Karpas-422 (cell line): ENCODE measurements around the gene MMP24OS. TPM values are rescaled to one million over a fixed set of nuclear protein-coding genes. Genes with fewer than 3 reads are reported as not detected.

Experiments
- DNase-seq: peaks from one replicate; pipeline ENCODE4 v3.0.0-alpha.2; 2015
- H2AFZ ChIP-seq: fragments of 200-600 bp; sonication (generic); 2 replicates; pipeline ENCODE4 v1.6.1; 2014; ENCODE audit warnings: antibody characterized with exemption, low read length, mixed read lengths
- H3K27ac ChIP-seq: fragments of 200-600 bp; sonication (generic); 2 replicates; pipeline ENCODE4 v1.5.1; 2014; ENCODE audit warnings: mild to moderate bottlenecking, low read length, moderate library complexity
- H3K27me3 ChIP-seq: fragments of 200-600 bp; sonication (generic); 2 replicates; pipeline ENCODE4 v1.6.1; 2014; ENCODE audit warnings: low read length, mixed read lengths
- H3K36me3 ChIP-seq: fragments of 200-600 bp; sonication (generic); 2 replicates; pipeline ENCODE4 v1.6.1; 2014; ENCODE audit warnings: low read length, mixed read lengths; ENCODE audit not compliant: insufficient read depth
- H3K4me1 ChIP-seq: fragments of 200-600 bp; sonication (generic); 2 replicates; pipeline ENCODE4 v1.6.1; 2014; ENCODE audit warnings: mild to moderate bottlenecking, low read length, mixed read lengths
- H3K4me2 ChIP-seq: fragments of 200-600 bp; sonication (generic); 2 replicates; pipeline ENCODE4 v1.6.1; 2014; ENCODE audit warnings: low read length, low read depth, mild to moderate bottlenecking; ENCODE audit not compliant: poor library complexity, severe bottlenecking
- H3K4me3 ChIP-seq: fragments of 200-600 bp; sonication (generic); 2 replicates; pipeline ENCODE4 v1.5.1; 2014; ENCODE audit warnings: mild to moderate bottlenecking, antibody characterized with exemption, low read length, mixed read lengths
- H3K79me2 ChIP-seq: fragments of 200-600 bp; sonication (generic); 2 replicates; pipeline ENCODE4 v1.6.1; 2014; ENCODE audit warnings: mild to moderate bottlenecking, low read length, mixed read lengths
- H3K9ac ChIP-seq: fragments of 200-600 bp; sonication (generic); 2 replicates; pipeline ENCODE4 v1.6.0; 2014; ENCODE audit warnings: low read length
- H3K9me2 ChIP-seq: fragments of 200-600 bp; sonication (generic), shearing (Covaris generic); replicated peaks from 2 replicates; pipeline ENCODE4 v1.6.0; 2014; ENCODE audit warnings: mild to moderate bottlenecking, low read length, moderate library complexity; ENCODE audit not compliant: insufficient read depth
- H3K9me3 ChIP-seq: fragments of 300-700, 200-600 bp; sonication (generic); 2 replicates; pipeline ENCODE4 v1.6.1; 2014; ENCODE audit warnings: low read length, mixed read lengths
- H4K20me1 ChIP-seq: fragments of 200-600 bp; sonication (generic); 2 replicates; pipeline ENCODE4 v1.6.1; 2014; ENCODE audit warnings: mild to moderate bottlenecking, antibody characterized with exemption, low read length, low read depth; ENCODE audit not compliant: insufficient read depth
- total RNA-seq: library from RNA; depleted of rRNA; stranded (reverse); fragments of >200 nt; shearing (Covaris generic); gene quantifications from 2 replicates; pipeline ENCODE4 v1.2.3, GENCODE V29; 2014; ENCODE audit warnings: low replicate concordance

The MMP24OS gene
- total RNA-seq, 1 experiment from 2014 or later = 12.4 TPM

DNA sequence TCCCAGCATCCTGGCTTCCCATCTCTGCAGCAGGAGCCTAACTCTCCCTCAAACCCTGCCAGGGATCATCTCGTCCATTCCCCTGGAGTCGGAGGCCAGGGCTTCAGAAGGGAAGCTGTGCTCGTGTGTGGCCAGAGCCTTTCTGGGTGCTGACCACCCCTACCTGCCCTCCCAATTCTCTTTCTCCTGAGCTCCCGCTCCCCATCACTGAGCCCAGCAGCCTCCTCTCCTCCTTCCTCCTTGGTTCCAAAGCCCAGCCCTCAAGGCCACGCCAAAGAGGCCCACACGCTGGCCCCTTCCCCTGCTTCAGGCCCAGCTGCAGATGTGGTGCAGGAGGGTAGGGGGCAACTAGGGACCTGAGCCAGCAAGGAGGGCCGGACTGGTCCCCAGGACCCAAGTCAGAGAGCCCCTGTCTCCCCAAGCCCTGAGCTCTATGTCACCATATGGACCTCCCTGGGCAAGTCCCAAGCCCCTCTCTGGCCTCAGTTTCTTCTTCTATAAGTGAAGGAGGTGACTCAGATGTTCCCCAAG, 13.0 kb upstream of the MMP24OS start:
- Histone ChIP-seq H4K20me1 (no peaks in the 10 kb centered on the region), H3K4me3 (no peak overlapping the region), H3K9me2 (no peaks in the 10 kb centered on the region), H3K4me2 (no peak overlapping the region), H3K4me1 (no peaks in the 10 kb centered on the region), H3K79me2 (no peaks in the 10 kb centered on the region), H2AFZ (no peak overlapping the region), H3K36me3 (no peaks in the 10 kb centered on the region), H3K27ac (no peak overlapping the region), H3K27me3 (no peaks in the 10 kb centered on the region), H3K9me3 (no peaks in the 10 kb centered on the region), H3K9ac (no peak overlapping the region)
- no peak for DNase-seq

DNA sequence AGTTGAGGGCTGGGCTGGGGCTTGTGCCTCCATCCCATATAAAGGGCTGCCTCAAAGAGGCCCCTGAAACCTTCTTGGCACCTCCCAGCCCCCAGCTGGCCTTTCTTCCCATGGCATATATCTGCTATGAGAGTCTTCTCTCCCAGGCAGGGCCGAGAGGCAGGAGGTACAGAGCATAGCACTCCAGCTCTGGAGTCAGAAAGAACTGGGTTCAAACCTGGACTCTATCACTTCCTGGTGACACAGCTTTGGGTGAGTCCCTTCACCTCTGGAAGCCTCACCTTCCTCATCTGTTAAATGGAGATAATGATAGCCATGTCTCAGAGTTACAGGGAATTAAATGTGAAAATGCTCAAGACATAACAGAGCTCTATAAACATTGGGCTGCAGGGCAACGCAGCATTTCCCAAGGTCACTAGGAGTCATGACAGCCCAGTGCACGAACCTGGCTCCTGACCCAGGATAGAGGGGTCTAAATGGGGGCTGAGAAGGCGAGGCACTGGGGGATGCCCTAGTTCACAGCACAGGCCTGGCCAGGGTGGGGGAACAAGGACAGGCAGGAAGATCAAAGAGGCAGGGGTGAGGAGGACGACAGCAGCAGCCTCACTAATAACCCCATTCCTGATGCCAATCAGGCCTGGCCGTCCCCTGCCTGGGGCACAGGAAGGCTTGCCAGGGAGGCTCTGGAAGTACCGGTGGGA, 12.4 kb upstream of the MMP24OS start:
- H3K79me2 ChIP-seq = no peaks in the 10 kb centered on the region
- H3K4me2 ChIP-seq = no peak overlapping the region
- no peaks in the 10 kb centered on the region for H3K36me3 ChIP-seq
- no peak overlapping the region for H3K9ac ChIP-seq
- DNase-seq = no peak
- no peaks in the 10 kb centered on the region for H3K27me3 ChIP-seq
- H3K9me2 ChIP-seq = no peaks in the 10 kb centered on the region
- no peaks in the 10 kb centered on the region for H3K9me3 ChIP-seq
- no peaks in the 10 kb centered on the region for H4K20me1 ChIP-seq
- peaks cover 1% of the 10 kb centered on the region for H3K4me1 ChIP-seq
- no peak overlapping the region for H3K4me3 ChIP-seq
- no peak overlapping the region for H3K27ac ChIP-seq
- no peak overlapping the region for H2AFZ ChIP-seq

DNA sequence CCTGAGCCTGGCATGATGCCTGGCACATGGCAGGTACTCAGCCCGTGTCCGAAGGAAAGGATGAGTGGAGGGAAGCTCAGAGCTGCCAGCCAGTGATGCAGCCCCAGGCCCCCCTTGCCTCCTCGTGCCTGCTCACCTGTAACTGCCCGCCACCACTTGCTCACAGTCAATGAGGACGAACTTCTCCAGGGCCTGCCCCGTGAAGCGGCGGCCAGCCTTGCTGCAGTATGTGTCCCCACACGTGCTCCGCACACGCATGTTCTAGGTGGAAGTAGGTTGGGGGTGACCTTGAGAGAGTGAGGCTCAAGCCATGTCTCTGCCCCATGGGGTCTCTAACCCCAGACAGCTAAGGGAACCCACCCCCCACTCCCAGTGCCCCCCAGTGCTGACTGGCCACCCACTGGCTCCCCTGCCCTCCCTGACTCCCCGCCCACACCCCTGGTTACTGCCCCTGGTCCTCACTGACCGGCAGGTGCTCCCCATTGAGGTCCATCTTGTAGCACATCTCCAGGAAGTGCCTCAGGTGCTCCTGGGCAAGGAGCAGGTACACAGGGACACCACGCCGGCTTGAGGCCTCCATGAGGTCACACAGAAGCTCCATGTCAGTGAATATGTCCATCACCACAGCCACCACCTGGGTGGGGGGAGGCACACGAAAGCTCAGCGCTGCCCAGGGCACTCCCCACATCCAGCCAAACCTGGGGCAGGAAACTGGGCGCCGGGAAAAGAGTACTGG, 10.6 kb upstream of the MMP24OS start:
- no peak for DNase-seq
- Histone ChIP-seq H3K9me2 (no peaks in the 10 kb centered on the region), H3K27me3 (no peaks in the 10 kb centered on the region), H3K4me2 (no peak overlapping the region), H4K20me1 (peaks cover 3% of the 10 kb centered on the region; the same call in 1 of the 2 replicates), H3K79me2 (peaks cover 10% of the 10 kb centered on the region), H3K9me3 (no peaks in the 10 kb centered on the region), H3K27ac (no peak overlapping the region), H3K4me3 (no peak overlapping the region), H3K36me3 (0 out of 2 replicates have a peak, but pooled peaks cover under 1% of the 10 kb centered on the region), H3K4me1 (peaks cover 9% of the 10 kb centered on the region), H2AFZ (no peak overlapping the region), H3K9ac (no peak overlapping the region)

DNA sequence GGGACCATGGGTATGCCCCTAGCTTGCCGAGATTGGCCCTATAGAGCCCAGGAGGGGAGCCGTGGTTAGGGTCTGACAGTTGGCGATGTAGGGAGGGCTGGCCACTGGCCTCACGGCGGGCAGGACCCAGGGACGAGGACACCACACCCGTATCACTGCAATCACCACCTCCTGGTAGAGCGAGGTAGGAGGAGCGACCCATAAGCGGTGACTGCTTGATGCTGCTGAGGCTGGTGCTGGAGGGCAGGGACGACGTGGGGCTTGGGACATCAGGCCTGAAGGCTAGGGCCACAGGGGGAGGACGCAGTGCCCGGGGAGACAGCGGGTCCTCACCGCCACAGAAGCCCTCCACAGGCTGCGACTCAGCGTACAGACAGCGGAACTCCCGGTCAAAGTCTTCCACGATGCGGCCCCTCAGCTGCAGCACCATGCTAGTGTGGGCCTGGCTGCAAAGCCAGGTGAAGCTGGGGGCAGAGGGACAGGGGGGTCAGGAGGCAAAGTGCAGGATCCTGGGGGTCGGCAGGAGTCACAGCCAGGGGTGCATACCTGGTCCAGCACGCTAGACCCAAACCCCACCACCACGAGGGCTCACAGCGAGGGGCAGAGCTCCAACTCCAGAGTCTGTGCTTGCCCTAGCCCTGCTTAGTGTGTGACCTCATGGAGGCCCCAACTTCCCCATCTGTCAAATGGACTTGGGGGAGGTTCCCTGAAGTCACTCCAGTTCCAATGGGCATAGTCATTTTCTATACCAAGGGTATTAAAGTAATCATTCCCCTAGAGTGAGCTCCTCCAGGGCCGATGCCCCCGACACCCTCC, 9.8 kb upstream of the MMP24OS start:
- peaks cover 3% of the 10 kb centered on the region; the same call in 1 of the 2 replicates for H4K20me1 ChIP-seq
- H3K27me3 ChIP-seq = no peaks in the 10 kb centered on the region
- no peak overlapping the region for H2AFZ ChIP-seq
- H3K79me2 ChIP-seq = peaks cover 18% of the 10 kb centered on the region
- H3K4me1 ChIP-seq = peaks cover 13% of the 10 kb centered on the region
- H3K9me2 ChIP-seq = no peaks in the 10 kb centered on the region
- H3K9me3 ChIP-seq = no peaks in the 10 kb centered on the region
- no peak overlapping the region for H3K4me3 ChIP-seq
- H3K27ac ChIP-seq = no peak overlapping the region
- H3K4me2 ChIP-seq = no peak overlapping the region
- 0 out of 2 replicates have a peak, but pooled peaks cover 3% of the 10 kb centered on the region for H3K36me3 ChIP-seq
- DNase-seq = no peak
- H3K9ac ChIP-seq = no peak overlapping the region

DNA sequence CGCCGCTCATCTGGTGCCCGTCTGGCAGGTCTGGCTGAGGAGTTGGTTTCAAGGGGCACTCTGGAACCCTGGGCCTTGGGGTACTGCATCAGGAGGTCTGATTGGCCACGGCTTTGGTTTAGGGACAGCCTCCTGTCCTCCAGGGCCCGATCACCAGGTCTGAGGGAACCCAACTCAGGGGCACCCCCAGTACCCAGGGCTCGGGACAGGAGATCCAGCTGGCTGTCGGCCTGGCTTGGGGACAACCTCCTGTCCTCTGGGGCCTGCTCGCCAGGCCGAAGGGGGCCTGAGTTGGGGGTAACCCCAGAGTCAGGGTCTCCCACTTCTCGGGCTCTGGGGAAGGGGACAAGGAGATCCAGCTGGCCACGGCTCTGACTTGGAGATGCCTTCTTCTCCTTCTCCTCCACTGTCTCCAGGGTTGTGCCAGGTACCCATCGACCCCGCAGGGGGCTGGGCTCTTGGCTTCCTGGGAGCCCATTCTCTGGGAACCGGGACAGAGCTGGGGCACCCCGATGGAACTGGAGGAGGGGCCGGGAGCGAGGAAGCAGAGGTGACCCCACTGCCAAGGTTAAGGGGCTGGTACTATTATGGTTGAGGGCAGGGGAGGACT, 9.1 kb upstream of the MMP24OS start:
- no peaks in the 10 kb centered on the region for H3K9me2 ChIP-seq
- peaks cover 25% of the 10 kb centered on the region for H3K79me2 ChIP-seq
- H3K27me3 ChIP-seq = no peaks in the 10 kb centered on the region
- H4K20me1 ChIP-seq = peaks cover 3% of the 10 kb centered on the region; the same call in 1 of the 2 replicates
- peaks cover 10% of the 10 kb centered on the region; the same call in 1 of the 2 replicates for H3K36me3 ChIP-seq
- no peak overlapping the region for H3K9ac ChIP-seq
- no peaks in the 10 kb centered on the region for H3K9me3 ChIP-seq
- H3K4me3 ChIP-seq = no peak overlapping the region
- no peak for DNase-seq
- peaks cover 13% of the 10 kb centered on the region for H3K4me1 ChIP-seq
- no peak overlapping the region for H3K27ac ChIP-seq
- no peak overlapping the region for H2AFZ ChIP-seq
- H3K4me2 ChIP-seq = no peak overlapping the region

DNA sequence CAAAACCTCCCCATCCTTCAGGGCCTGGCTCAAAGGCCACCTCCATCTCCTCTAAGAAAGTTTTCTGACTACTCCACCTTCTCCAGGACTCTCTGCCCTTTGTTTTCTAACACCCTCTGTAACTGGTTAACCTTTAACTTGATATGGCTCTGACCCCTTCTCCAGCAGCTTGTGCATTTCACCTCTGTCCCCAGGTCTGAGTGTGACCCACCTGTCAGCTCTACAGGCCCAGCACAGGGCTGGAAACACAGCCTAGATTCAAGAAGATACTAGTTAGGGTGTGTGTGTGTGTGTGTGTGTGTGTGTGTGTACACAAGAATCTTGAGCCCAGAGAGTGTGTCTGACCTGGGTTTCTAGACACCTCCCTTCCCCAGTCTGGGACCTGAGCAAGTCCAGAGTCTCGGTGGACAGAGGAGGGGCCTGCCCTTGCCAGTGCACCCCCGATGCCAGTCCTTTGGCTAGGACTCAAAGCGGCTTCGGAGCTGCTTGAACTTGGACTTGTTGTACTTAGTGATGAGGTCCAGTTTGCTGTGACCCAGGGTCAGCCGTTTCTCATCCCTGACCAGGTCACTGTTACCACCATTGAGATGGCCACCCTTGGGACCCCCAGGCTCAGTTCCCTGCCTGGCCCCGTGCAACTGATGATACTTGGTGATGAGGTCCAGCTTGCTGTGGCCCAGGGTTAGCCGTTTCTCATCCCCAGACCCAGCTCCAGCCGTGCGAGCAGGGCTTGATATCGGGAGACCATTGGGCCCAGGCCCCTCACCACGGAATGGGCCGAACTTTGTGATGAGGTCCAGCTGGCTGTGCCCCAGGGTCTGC, 8.4 kb upstream of the MMP24OS start:
- Histone ChIP-seq H3K4me2 (no peak overlapping the region), H3K9me2 (no peaks in the 10 kb centered on the region), H3K9me3 (no peaks in the 10 kb centered on the region), H4K20me1 (peaks cover 3% of the 10 kb centered on the region; the same call in 1 of the 2 replicates), H3K27ac (no peak overlapping the region), H3K4me1 (peaks cover 13% of the 10 kb centered on the region), H3K4me3 (no peak overlapping the region), H3K9ac (no peak overlapping the region), H3K27me3 (no peaks in the 10 kb centered on the region), H3K79me2 (peaks cover 32% of the 10 kb centered on the region), H2AFZ (no peak overlapping the region), H3K36me3 (peaks cover 14% of the 10 kb centered on the region)
- no peak for DNase-seq

DNA sequence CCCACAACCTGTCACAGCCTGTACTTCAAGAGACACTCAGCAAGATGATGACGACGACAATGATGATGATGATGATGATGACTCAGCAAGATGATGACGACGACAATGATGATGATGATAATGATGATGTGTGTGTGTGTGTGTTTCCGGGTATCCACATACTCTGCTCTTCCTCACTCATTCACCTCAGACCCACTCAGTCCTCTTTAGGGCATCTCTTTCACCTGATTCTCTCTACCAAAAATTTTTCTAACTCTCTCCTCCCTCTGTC, 7.8 kb upstream of the MMP24OS start:
- H2AFZ ChIP-seq = no peak overlapping the region
- H4K20me1 ChIP-seq = peaks cover 3% of the 10 kb centered on the region; the same call in 1 of the 2 replicates
- H3K36me3 ChIP-seq = peaks cover 14% of the 10 kb centered on the region
- no peaks in the 10 kb centered on the region for H3K27me3 ChIP-seq
- peaks cover 32% of the 10 kb centered on the region for H3K79me2 ChIP-seq
- peak overlapping the region; percentile 88; the same call in 1 of the 2 replicates for H3K9ac ChIP-seq
- H3K4me1 ChIP-seq = peaks cover 13% of the 10 kb centered on the region
- H3K9me2 ChIP-seq = no peaks in the 10 kb centered on the region
- no peak for DNase-seq
- peak overlapping the region; percentile 86 for H3K4me2 ChIP-seq
- H3K9me3 ChIP-seq = no peaks in the 10 kb centered on the region
- H3K4me3 ChIP-seq = peak overlapping the region; percentile 94; the same call in 1 of the 2 replicates
- H3K27ac ChIP-seq = no peak overlapping the region
